Peyer's patch (tissue), 4 donors: ENCODE results near the gene PCTP. TPM values are rescaled to one million over a fixed set of nuclear protein-coding genes. Genes with fewer than 3 reads are reported as not detected.
A peak's percentile ranks its signal among the peaks of the same experiment; 100 is the strongest.

Source experiments
- DNase-seq, 3 donors: peaks; one replicate each; pipeline ENCODE4 v3.0.0-alpha.2; 2017 to 2019
- H3K27ac ChIP-seq, 4 donors: fragments of 200-600 bp; sonication (generic); one replicate each; pipeline ENCODE4 v1.5.1; 2016 to 2019
- H3K27me3 ChIP-seq, 2 donors: fragments of 200-600 bp; sonication (generic); one replicate each; pipeline ENCODE4 v1.5.1; 2019
- H3K36me3 ChIP-seq, 3 donors: fragments of 200-600 bp; sonication (generic); one replicate each; pipeline ENCODE4 v1.5.1; 2016 to 2019
- H3K4me1 ChIP-seq, 4 donors: fragments of 200-600 bp; sonication (generic); one replicate each; pipeline ENCODE4 v1.5.1; 2016 to 2019
- H3K4me3 ChIP-seq, 4 donors: fragments of 200-600 bp; sonication (generic); 1 replicate in 3 of 4; 2 replicates in 1 of 4; pipeline ENCODE4 v1.5.1; 2016 to 2019; ENCODE audit warnings: mild to moderate bottlenecking in 1 of 4
- H3K9me3 ChIP-seq, 4 donors: fragments of 200-600 bp; sonication (generic); one replicate each; pipeline ENCODE4 v1.5.1; 2016 to 2019; ENCODE audit warnings: mild to moderate bottlenecking in 1 of 4
- POLR2A ChIP-seq, 2 donors: fragments of 450-650 bp; IDR thresholded peaks; one replicate each; pipeline ENCODE4 v1.5.1; 2017; ENCODE audit warnings: antibody characterized with exemption in 2 of 2, mild to moderate bottlenecking in 2 of 2, moderate library complexity in 2 of 2
- total RNA-seq, 4 donors: library from RNA; depleted of rRNA; stranded (reverse); fragments of >200 nt; gene quantifications; one replicate each; pipeline ENCODE4 v1.1.0, GENCODE V29; 2016
- TF ChIP-seq, protein P1 (sequence below), 6 experiments: fragments of 450-650 bp in 4 of 6; fragments of 200-600 bp in 2 of 6; sonication (generic) in 1 of 6; IDR thresholded peaks; one replicate each; pipeline ENCODE4 v1.5.1; 2017 to 2019; ENCODE audit warnings: antibody characterized with exemption in 6 of 6, mild to moderate bottlenecking in 3 of 6, moderate library complexity in 1 of 6

The PCTP gene
- total RNA-seq, 4 donors from 2014 or later, result 16.0 to 35.5 (median 26.5) TPM

DNA sequence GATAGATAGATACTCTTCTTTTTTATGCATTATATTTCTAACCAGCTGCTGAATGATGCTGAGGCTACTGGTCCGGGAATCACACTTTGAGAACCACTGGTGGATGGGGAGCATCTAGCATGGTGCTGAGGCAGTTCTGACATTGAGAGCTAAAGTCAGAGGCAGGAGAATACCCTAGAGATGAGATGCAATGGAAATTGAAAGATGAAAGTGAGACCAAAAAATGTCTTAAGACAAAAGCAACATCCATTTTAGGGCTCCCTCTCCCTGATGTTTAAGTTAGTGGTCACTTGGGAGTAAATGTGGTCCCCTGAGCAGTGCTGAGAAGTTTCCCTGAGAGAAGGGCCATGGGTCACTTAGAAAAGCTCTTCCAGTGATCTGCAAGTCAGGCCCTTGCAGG, 6.8 kb downstream of the PCTP start:
- TF ChIP-seq, protein P1, sequence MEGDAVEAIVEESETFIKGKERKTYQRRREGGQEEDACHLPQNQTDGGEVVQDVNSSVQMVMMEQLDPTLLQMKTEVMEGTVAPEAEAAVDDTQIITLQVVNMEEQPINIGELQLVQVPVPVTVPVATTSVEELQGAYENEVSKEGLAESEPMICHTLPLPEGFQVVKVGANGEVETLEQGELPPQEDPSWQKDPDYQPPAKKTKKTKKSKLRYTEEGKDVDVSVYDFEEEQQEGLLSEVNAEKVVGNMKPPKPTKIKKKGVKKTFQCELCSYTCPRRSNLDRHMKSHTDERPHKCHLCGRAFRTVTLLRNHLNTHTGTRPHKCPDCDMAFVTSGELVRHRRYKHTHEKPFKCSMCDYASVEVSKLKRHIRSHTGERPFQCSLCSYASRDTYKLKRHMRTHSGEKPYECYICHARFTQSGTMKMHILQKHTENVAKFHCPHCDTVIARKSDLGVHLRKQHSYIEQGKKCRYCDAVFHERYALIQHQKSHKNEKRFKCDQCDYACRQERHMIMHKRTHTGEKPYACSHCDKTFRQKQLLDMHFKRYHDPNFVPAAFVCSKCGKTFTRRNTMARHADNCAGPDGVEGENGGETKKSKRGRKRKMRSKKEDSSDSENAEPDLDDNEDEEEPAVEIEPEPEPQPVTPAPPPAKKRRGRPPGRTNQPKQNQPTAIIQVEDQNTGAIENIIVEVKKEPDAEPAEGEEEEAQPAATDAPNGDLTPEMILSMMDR (IDR thresholded peaks at IDR 0.05), result no peak
- TF ChIP-seq POLR2A (IDR thresholded peaks at IDR 0.05), result no peak
- H3K4me3 ChIP-seq, result no peak overlapping the region
- no peaks in the 10 kb centered on the region for H3K9me3 ChIP-seq
- H3K27ac ChIP-seq, result no peak overlapping the region
- no peak for DNase-seq
- H3K4me1 ChIP-seq, result peaks cover 0 to 20% (median 0%) of the 10 kb centered on the region in 4 donors
- H3K36me3 ChIP-seq, result no peaks in the 10 kb centered on the region
- no peaks in the 10 kb centered on the region for H3K27me3 ChIP-seq

DNA sequence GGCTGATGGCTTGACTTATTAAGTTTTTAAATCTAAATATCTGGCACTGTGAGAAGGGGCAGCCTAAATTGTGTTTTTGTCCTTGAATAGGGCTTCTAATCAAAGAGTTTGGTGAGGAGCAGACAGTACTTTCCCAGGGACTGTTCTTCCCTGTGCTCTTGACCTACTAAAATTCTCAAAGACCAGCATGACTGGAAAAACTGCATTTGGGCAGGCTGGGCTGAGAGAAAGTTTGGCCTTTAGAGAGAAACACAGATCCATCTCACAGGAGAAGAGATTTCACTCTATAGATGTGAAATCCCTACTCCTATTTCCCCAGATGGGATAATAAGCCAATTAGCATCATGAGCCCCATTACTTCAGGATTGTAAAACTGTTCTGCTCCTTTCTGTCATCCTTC, 7.3 kb downstream of the PCTP start:
- Histone ChIP-seq H3K27me3 (no peaks in the 10 kb centered on the region), H3K27ac (no peak overlapping the region), H3K36me3 (no peaks in the 10 kb centered on the region), H3K9me3 (no peaks in the 10 kb centered on the region), H3K4me1 (peaks cover 0 to 16% (median 0%) of the 10 kb centered on the region in 4 donors), H3K4me3 (no peak overlapping the region)
- TF ChIP-seq, protein P1 (IDR thresholded peaks at IDR 0.05), result no peak
- no peak for TF ChIP-seq POLR2A (IDR thresholded peaks at IDR 0.05)
- no peak for DNase-seq

DNA sequence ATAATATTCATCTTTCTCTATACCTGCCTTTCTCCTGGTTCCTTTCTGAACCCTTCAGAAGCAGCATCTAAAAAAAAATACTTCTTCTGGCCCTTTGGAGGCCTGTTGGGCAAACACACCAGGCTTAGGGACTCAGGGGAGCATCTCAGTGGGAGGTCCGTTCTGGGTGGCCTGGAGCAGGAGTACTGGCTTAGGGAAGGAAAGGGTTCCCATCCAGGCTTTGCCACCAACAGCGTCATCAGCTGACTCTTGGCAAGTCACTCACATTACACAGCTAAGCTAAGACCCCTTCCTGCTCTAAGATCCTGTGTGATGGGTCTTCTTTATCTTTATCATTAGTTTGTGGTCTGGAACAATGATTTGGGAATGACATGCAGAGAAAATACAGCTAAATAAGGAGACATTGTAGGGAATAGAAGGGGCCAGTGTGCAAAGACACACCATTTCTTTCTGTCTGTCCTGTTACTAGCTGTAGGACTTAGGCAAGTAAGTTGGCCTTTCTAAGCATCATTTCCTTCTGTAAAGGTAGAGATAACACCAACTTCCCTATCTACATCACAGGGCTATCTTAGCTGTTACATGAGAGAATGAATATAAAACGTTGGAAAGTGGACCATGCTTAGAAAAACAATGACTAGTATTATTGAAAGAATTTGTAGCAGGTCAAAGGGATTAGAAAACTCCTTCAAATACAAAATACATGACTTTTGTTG, 9.9 kb downstream of the PCTP start:
- H3K9me3 ChIP-seq, result no peaks in the 10 kb centered on the region
- H3K27ac ChIP-seq, result peak overlapping the region in 2 of 4 donors; percentile 1 to 33
- H3K4me1 ChIP-seq, result peaks cover 0 to 16% (median 0%) of the 10 kb centered on the region in 4 donors
- H3K36me3 ChIP-seq, result no peaks in the 10 kb centered on the region
- no peak for DNase-seq
- no peaks in the 10 kb centered on the region for H3K27me3 ChIP-seq
- TF ChIP-seq, protein P1 (IDR thresholded peaks at IDR 0.05), result no peak
- TF ChIP-seq POLR2A (IDR thresholded peaks at IDR 0.05), result no peak
- H3K4me3 ChIP-seq, result no peak overlapping the region

DNA sequence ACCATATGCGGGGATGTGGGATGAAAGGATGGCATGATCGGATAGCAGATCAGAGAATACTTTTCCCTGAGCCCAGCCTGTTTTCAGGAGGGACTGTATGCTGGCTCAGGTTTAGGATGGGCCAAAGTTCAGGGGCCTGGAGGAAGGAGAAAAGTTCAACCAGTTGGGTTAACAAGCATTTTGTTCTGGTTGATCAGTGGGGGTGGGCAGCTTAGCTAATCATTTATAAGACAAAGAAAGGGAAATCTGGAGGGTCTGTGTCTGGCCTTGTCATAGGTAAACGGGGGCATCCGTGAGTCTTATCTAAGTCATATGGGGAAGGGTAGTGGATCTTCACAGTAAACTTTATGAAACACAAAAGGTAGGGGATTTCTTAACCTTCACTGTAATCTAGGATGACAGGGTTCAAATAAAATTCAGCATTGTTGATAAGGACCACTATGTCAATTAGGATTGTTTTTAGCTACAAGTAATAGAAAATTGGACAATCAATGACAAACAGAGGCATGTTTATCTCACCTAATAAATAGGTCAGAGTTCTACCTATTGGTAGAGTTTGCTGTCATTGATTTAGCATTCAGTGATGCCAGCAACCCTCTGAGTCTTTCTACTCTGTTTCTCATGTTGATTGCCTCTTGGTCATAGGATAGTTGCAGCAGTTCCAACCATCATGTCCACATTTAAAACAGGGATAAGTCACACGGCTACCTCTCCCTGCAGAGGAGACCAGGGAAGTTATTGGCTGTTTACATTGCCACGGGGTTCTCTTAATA, 11.4 kb downstream of the PCTP start:
- no peaks in the 10 kb centered on the region for H3K9me3 ChIP-seq
- peak overlapping the region in 2 of 4 donors; percentile 1 to 38 for H3K27ac ChIP-seq
- no peak for DNase-seq
- H3K4me1 ChIP-seq, result peaks cover 0 to 16% (median 0%) of the 10 kb centered on the region in 4 donors
- TF ChIP-seq POLR2A (IDR thresholded peaks at IDR 0.05), result no peak
- TF ChIP-seq, protein P1 (IDR thresholded peaks at IDR 0.05), result no peak
- H3K36me3 ChIP-seq, result no peaks in the 10 kb centered on the region
- no peak overlapping the region for H3K4me3 ChIP-seq
- no peaks in the 10 kb centered on the region for H3K27me3 ChIP-seq

DNA sequence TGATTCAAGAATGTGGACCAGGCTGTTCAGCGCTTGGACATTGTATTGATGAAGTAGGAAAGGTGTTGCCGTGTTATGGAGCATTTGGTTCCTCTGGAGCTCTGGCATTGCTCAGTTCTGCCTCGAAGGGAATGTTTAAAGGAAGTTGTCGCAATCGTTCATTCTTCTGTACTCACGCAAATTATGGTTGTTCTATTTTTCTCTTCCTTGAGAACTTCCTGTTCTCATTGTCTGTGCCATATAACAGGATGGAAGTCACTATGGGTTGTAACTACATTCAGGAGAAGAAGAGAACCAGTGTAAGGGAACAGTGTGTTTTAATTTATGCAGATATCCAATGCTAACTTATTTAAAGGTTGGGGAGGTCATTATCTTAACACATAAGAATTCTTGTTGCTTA, 13.0 kb downstream of the PCTP start:
- Histone ChIP-seq H3K27me3 (no peaks in the 10 kb centered on the region), H3K4me1 (peaks cover 0 to 15% (median 0%) of the 10 kb centered on the region in 4 donors), H3K27ac (peak overlapping the region in 2 of 4 donors; percentile 39 to 64), H3K4me3 (no peak overlapping the region), H3K9me3 (no peaks in the 10 kb centered on the region), H3K36me3 (peaks cover 0 to 5% (median 0%) of the 10 kb centered on the region in 3 donors)
- TF ChIP-seq, protein P1 (IDR thresholded peaks at IDR 0.05), result no peak
- TF ChIP-seq POLR2A (IDR thresholded peaks at IDR 0.05), result no peak
- DNase-seq, result no peak
